NCI-H1105 treated with DMSO at 0.1 percent for 48 hours (cell line): ENCODE measurements around the gene PDZRN4.
"Not testable (repeated sequence)": the region's sequence is repeated elsewhere in the genome, so short reads cannot be mapped to it uniquely, and the experiment has no call there.

ENCODE experiments used
- DNase-seq: peaks from one replicate; lab custom pipeline; 2025; lab: John Stamatoyannopoulos, UW

The PDZRN4 gene

DNA sequence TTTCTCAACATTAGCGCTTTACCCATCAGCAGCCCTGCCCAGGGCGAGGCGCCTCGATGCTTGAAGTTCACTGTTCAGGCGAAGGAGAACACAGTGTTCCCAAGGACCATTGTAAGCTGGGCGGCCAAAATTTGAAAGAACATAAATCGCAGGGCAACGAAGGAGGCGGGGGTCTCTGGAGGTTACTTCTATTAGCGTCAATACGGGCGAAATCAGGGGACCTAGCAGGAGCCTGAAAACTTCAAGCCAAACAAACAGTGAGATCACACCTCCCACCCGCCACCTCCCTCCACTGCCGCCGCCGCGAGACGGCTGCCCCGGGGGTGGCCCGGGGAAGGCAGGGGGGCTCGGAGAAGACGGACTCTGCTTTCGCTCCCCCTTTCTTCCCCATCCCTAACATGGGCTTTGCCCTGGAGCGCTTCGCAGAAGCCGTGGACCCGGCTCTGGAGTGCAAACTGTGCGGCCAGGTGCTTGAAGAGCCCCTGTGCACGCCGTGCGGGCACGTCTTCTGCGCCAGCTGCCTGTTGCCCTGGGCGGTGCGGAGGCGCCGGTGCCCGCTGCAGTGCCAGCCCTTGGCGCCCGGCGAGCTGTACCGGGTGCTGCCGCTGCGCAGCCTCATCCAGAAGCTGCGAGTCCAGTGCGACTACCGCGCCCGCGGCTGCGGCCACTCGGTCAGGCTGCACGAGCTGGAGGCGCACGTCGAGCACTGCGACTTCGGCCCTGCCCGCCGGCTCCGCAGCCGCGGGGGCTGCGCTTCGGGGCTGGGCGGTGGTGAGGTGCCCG, at the start of gene PDZRN4:
Gene PDZRN4 (plus strand): TSS at position 263 of the 783 bp plus-strand sequence.
- DNase-seq: peak; percentile 61

GRCh38 chr12:41140117-41140516, 48.0 kb upstream of the PDZRN4 start:
- no peak for DNase-seq

- DNase-seq: no peak
Observed at GRCh38 chr12:41141104-41141503, 47.0 kb upstream of the PDZRN4 start.

GRCh38 chr12:41142376-41142775, 45.7 kb upstream of the PDZRN4 start:
- DNase-seq: peak; percentile 12

- no peak for DNase-seq
Observed at GRCh38 chr12:41151793-41152192, 36.3 kb upstream of the PDZRN4 start.

DNA sequence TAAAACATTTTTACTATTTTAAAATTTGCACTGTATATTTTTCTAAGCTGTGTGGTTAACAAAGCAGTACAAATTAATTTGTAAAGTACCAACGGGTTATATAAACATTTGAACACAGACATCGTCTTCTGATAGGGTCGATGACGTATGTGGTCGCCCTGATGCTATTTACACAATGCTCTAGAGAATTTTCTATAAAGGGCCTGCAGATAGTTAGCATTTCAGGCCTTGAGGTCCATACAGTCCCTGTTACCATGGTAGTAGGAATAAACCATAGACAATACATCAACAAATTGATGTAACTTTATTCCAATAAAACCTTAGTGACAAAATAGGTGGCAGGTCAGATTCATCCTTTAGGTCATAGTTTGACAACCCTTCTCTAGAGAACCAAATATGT, 25.7 kb upstream of the PDZRN4 start:
- DNase-seq: no peak

- DNase-seq: no peak
Observed at GRCh38 chr12:41167701-41168100, 20.4 kb upstream of the PDZRN4 start.

DNA sequence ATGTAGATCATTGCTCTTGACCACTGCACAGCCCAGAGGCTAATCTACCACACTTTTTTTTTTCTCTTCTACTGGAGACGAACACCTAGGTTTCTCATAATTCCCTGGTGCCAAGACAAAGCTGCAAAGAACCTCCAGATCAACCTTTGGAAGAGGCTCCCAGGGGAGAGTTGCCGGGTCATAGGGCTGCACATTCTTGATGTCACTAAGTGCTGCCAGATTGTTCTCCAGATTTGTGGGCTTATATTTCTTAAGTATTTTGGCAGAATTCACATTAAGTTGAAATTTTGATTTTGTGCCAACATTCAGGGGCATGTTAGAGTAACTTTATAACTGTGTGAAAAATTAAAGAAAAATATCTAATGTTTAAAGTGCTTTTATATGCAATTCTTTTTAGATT, 13.5 kb upstream of the PDZRN4 start:
- DNase-seq: no peak

- not testable (repeated sequence) for DNase-seq
Observed at GRCh38 chr12:41179507-41179906, 8.6 kb upstream of the PDZRN4 start.

DNA sequence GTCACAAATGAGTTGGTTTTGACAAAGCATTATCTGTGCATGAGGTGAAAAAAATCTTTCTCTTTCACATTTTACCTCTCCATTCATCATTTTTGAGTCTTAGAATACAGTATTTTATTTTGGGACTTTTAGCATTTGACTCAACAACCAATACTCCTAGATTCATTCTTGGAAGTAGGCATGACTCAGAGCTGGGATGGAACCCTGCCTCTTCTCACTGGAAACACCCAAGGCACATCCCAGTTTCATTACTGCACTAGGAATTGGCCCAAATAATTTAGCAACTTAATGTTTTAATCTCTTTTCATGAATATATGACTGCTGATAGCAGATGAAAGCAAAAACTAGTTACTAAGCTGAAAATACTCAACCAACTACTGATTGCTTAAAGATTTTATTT, 3.3 kb upstream of the PDZRN4 start:
- DNase-seq: no peak

GRCh38 chr12:41186026-41186425, 2.1 kb upstream of the PDZRN4 start:
- no peak for DNase-seq

GRCh38 chr12:41188841-41189394, 798 bp downstream of the PDZRN4 start:
- peak; percentile 29 for DNase-seq

- peak; percentile 25 for DNase-seq
Observed at GRCh38 chr12:41189395-41190251, 1.5 kb downstream of the PDZRN4 start.

DNA sequence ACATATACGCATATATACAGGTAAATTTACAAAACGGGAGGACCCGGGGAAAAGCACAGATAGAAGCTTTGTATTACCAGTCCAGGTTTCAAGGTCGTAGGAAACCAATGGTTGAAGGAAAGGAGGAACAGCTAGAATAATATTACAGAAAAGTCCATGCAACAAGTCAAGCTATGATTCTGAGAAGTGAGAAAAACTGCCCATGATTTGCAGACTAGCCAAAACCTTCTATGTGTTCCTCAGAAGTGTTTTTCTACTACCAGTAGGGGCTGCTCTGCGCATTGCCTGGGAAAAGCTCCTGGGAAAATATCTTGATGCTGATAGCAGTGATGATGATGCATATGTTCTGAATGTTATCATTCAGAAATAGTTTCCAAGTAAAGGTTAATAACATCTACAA, 2.2 kb downstream of the PDZRN4 start:
- DNase-seq: peak; percentile 54

DNA sequence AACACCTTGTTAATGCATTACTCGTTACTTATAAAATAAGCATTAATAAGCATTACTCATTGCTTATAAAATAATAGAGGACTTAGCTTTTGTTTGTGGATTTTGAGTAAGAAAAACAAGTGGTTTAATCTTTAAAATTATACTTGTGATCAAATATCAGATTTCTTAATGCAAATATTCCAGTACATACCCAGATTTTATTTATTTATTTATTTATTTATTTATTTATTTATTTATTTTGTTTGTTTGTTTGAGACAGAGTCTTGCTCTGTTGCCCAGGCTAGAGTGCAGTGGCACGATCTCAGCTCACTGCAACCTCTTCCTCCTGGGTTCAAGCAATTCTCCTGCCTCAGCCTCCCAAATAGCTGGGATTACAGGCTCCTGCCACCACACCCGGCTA, 3.4 kb downstream of the PDZRN4 start:
- DNase-seq: not testable (repeated sequence)

DNA sequence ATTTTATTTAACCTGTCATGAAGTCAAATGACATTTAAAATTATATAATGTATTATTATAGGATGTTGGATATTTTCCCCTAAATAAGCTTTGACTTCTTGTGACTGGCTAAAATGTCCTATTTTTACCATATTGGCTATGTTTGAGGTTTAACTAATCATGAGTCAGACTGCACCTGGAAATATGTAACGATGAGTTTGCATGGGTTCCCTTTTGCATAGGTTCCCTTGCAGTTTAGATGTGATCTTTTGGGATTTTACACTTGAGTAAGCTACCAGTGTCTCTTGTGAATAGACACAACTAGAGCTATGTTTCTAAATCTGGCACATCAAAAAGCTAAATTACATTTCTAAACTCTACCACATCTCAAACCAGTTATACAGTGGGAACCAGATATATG, 5.2 kb downstream of the PDZRN4 start:
- DNase-seq: no peak

GRCh38 chr12:41202051-41202450, 13.9 kb downstream of the PDZRN4 start:
- DNase-seq: no peak

DNA sequence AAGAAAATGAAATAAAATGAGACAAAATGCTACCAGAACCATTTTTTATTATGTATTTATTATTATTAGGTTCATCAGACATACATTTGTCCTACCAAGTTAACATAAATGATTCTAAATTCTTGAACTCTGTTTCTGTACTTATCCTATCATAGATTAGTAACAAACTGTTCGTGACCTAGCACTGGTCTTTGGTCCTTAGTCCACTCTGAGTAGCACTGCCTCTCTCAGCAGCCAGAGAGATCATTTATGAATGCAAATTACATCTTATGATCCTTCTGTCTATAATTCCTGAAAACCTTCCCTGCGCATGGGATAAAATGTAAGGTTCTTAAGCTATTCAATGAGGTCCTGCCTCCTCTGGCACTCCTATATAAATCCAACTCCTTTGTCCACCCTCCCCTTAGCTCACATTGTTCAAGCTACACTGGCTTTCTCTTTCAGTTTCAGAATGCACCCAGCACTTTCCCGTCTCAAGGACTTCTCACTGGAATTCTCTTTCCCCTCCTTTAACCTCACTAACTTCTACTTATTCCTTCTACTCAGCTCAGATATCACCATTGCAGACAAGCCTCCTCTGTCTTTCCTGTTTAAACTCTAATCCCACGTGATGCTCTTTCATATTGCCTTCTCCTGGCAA, 17.1 kb downstream of the PDZRN4 start:
- no peak for DNase-seq

- DNase-seq: no peak
Observed at GRCh38 chr12:41206298-41206697, 18.2 kb downstream of the PDZRN4 start.

- DNase-seq: peak; percentile 62
Observed at GRCh38 chr12:41211448-41211847, 23.3 kb downstream of the PDZRN4 start.

- no peak for DNase-seq
Observed at GRCh38 chr12:41212625-41213024, 24.5 kb downstream of the PDZRN4 start.

DNA sequence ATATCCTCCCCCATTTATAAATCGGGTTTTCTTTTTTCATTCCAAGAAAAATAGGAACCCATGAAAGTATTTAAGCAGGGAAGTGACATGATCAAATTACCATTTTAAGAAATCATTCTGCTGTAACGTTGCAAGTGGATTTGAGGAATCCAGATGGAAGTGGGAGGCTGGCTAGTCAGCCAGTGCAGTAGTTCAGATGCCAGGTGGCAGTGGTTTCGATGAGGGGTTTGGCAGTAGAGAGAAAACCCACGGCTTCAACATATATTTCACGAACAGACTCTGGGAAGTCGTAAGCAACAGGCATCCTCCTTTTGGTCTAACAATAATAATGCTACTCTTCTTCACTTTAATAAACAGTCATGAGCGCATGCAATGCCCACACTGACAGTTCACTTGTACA, 25.0 kb downstream of the PDZRN4 start:
- no peak for DNase-seq
